ENCODE results near the gene VGLL3. TPM values are rescaled to one million over a fixed set of nuclear protein-coding genes. Genes with fewer than 3 reads are reported as not detected.
"Not testable (repeated sequence)": the region's sequence is repeated elsewhere in the genome, so short reads cannot be mapped to it uniquely, and the experiment has no call there.

VGLL3 gene
- total RNA-seq, 2 donors from 2014 or later, result not detected

- H3K27ac Mint-ChIP-seq, result no peak overlapping the region
- peaks cover 16% of the 10 kb centered on the region for H3K27me3 Mint-ChIP-seq (ENCODE audit: low read depth)
- H3K9me3 Mint-ChIP-seq, result no peaks in the 10 kb centered on the region
- no peak for DNase-seq
- H3K4me1 Mint-ChIP-seq (ENCODE audit: low read depth), result no peaks in the 10 kb centered on the region
- ATAC-seq (replicated peaks in 1 of 2), result no peak
- no peak overlapping the region for H3K4me3 Mint-ChIP-seq
- H3K36me3 Mint-ChIP-seq (ENCODE audit: insufficient read depth in 2 of 2), result no peaks in the 10 kb centered on the region
Measured at GRCh38 chr3:86985181-86985826, 5.6 kb downstream of the VGLL3 start.

- H3K4me1 Mint-ChIP-seq (ENCODE audit: low read depth), result no peaks in the 10 kb centered on the region
- no peak overlapping the region for H3K4me3 Mint-ChIP-seq
- H3K27me3 Mint-ChIP-seq (ENCODE audit: low read depth), result peaks cover 5% of the 10 kb centered on the region
- no peak for DNase-seq
- H3K9me3 Mint-ChIP-seq, result no peaks in the 10 kb centered on the region
- no peak for ATAC-seq (replicated peaks in 1 of 2)
- H3K27ac Mint-ChIP-seq, result no peak overlapping the region
- H3K36me3 Mint-ChIP-seq (ENCODE audit: insufficient read depth in 2 of 2), result no peaks in the 10 kb centered on the region
Measured at GRCh38 chr3:86984271-86984670, 6.7 kb downstream of the VGLL3 start.

GRCh38 chr3:86982883-86983282, 8.1 kb downstream of the VGLL3 start:
- no peaks in the 10 kb centered on the region for H3K4me1 Mint-ChIP-seq (ENCODE audit: low read depth)
- H3K36me3 Mint-ChIP-seq (ENCODE audit: insufficient read depth in 2 of 2), result no peaks in the 10 kb centered on the region
- ATAC-seq (replicated peaks in 1 of 2) (no peak), DNase-seq (no peak)
- no peaks in the 10 kb centered on the region for H3K27me3 Mint-ChIP-seq (ENCODE audit: low read depth)
- no peak overlapping the region for H3K4me3 Mint-ChIP-seq
- no peak overlapping the region for H3K27ac Mint-ChIP-seq
- no peaks in the 10 kb centered on the region for H3K9me3 Mint-ChIP-seq

- H3K36me3 Mint-ChIP-seq (ENCODE audit: insufficient read depth in 2 of 2), result no peaks in the 10 kb centered on the region
- no peak overlapping the region for H3K4me3 Mint-ChIP-seq
- H3K27ac Mint-ChIP-seq, result no peak overlapping the region
- no peaks in the 10 kb centered on the region for H3K9me3 Mint-ChIP-seq
- no peaks in the 10 kb centered on the region for H3K27me3 Mint-ChIP-seq (ENCODE audit: low read depth)
- no peak for DNase-seq
- no peak for ATAC-seq (replicated peaks in 1 of 2)
- no peaks in the 10 kb centered on the region for H3K4me1 Mint-ChIP-seq (ENCODE audit: low read depth)
Measured at GRCh38 chr3:86978111-86978551, 12.8 kb downstream of the VGLL3 start.

- Mint-ChIP-seq H3K4me1 (ENCODE audit: low read depth) (no peaks in the 10 kb centered on the region), H3K27me3 (ENCODE audit: low read depth) (no peaks in the 10 kb centered on the region), H3K4me3 (no peak overlapping the region), H3K27ac (no peak overlapping the region), H3K9me3 (no peaks in the 10 kb centered on the region), H3K36me3 (ENCODE audit: insufficient read depth in 2 of 2) (no peaks in the 10 kb centered on the region)
- ATAC-seq (replicated peaks in 1 of 2) (no peak), DNase-seq (no peak)
Measured at GRCh38 chr3:86976219-86976618, 14.7 kb downstream of the VGLL3 start.

- not testable (repeated sequence) for H3K4me1 Mint-ChIP-seq (ENCODE audit: low read depth); H3K36me3 Mint-ChIP-seq (ENCODE audit: insufficient read depth in 2 of 2); ATAC-seq (replicated peaks in 1 of 2); H3K27ac Mint-ChIP-seq; DNase-seq; H3K27me3 Mint-ChIP-seq (ENCODE audit: low read depth); H3K4me3 Mint-ChIP-seq; H3K9me3 Mint-ChIP-seq
Measured at GRCh38 chr3:86974177-86974576, 16.8 kb downstream of the VGLL3 start.

GRCh38 chr3:86973440-86973839, 17.5 kb downstream of the VGLL3 start:
- DNase-seq (no peak), ATAC-seq (replicated peaks in 1 of 2) (peak in 1 of 2 donors; percentile 42)
- H3K4me3 Mint-ChIP-seq, result no peak overlapping the region
- no peaks in the 10 kb centered on the region for H3K27me3 Mint-ChIP-seq (ENCODE audit: low read depth)
- H3K4me1 Mint-ChIP-seq (ENCODE audit: low read depth), result no peaks in the 10 kb centered on the region
- no peaks in the 10 kb centered on the region for H3K36me3 Mint-ChIP-seq (ENCODE audit: insufficient read depth in 2 of 2)
- no peak overlapping the region for H3K27ac Mint-ChIP-seq
- H3K9me3 Mint-ChIP-seq, result no peaks in the 10 kb centered on the region

- DNase-seq (peak; percentile 16 to 19), ATAC-seq (replicated peaks in 1 of 2) (no peak)
- H3K4me1 Mint-ChIP-seq (ENCODE audit: low read depth), result no peaks in the 10 kb centered on the region
- H3K27me3 Mint-ChIP-seq (ENCODE audit: low read depth), result no peaks in the 10 kb centered on the region
- H3K9me3 Mint-ChIP-seq, result no peaks in the 10 kb centered on the region
- no peak overlapping the region for H3K4me3 Mint-ChIP-seq
- H3K36me3 Mint-ChIP-seq (ENCODE audit: insufficient read depth in 2 of 2), result no peaks in the 10 kb centered on the region
- H3K27ac Mint-ChIP-seq, result no peak overlapping the region
Measured at GRCh38 chr3:86969500-86970189, 21.3 kb downstream of the VGLL3 start.

GRCh38 chr3:86968244-86968932, 22.6 kb downstream of the VGLL3 start:
- Mint-ChIP-seq H3K27ac (no peak overlapping the region), H3K27me3 (ENCODE audit: low read depth) (no peaks in the 10 kb centered on the region), H3K4me1 (ENCODE audit: low read depth) (no peaks in the 10 kb centered on the region), H3K4me3 (no peak overlapping the region), H3K36me3 (ENCODE audit: insufficient read depth in 2 of 2) (no peaks in the 10 kb centered on the region), H3K9me3 (no peaks in the 10 kb centered on the region)
- ATAC-seq (replicated peaks in 1 of 2) (no peak), DNase-seq (no peak)

- Mint-ChIP-seq H3K4me3 (no peak overlapping the region), H3K9me3 (no peaks in the 10 kb centered on the region), H3K27ac (no peak overlapping the region)
Measured at GRCh38 chr3:86967062-86967461, 23.9 kb downstream of the VGLL3 start.

GRCh38 chr3:86965166-86965565, 25.8 kb downstream of the VGLL3 start:
- no peak for DNase-seq
- H3K9me3 Mint-ChIP-seq, result no peaks in the 10 kb centered on the region
- ATAC-seq (replicated peaks in 1 of 2), result no peak
- no peaks in the 10 kb centered on the region for H3K27me3 Mint-ChIP-seq (ENCODE audit: low read depth)
- no peaks in the 10 kb centered on the region for H3K4me1 Mint-ChIP-seq (ENCODE audit: low read depth)
- no peaks in the 10 kb centered on the region for H3K36me3 Mint-ChIP-seq (ENCODE audit: insufficient read depth in 2 of 2)
- no peak overlapping the region for H3K4me3 Mint-ChIP-seq
- no peak overlapping the region for H3K27ac Mint-ChIP-seq

More at GRCh38 chr3:86967062-86967461, 23.9 kb downstream of the VGLL3 start:
- no peaks in the 10 kb centered on the region for H3K4me1 Mint-ChIP-seq (ENCODE audit: low read depth)
- H3K27me3 Mint-ChIP-seq (ENCODE audit: low read depth), result no peaks in the 10 kb centered on the region
- DNase-seq, result no peak
- no peak for ATAC-seq (replicated peaks in 1 of 2)
- H3K36me3 Mint-ChIP-seq (ENCODE audit: insufficient read depth in 2 of 2), result no peaks in the 10 kb centered on the region

- no peaks in the 10 kb centered on the region for H3K36me3 Mint-ChIP-seq (ENCODE audit: insufficient read depth in 2 of 2)
- no peak for ATAC-seq (replicated peaks in 1 of 2)
- H3K4me3 Mint-ChIP-seq, result no peak overlapping the region
- no peaks in the 10 kb centered on the region for H3K27me3 Mint-ChIP-seq (ENCODE audit: low read depth)
- no peaks in the 10 kb centered on the region for H3K9me3 Mint-ChIP-seq
- DNase-seq, result no peak
- no peaks in the 10 kb centered on the region for H3K4me1 Mint-ChIP-seq (ENCODE audit: low read depth)
- no peak overlapping the region for H3K27ac Mint-ChIP-seq
Measured at GRCh38 chr3:86963611-86964010, 27.3 kb downstream of the VGLL3 start.

GRCh38 chr3:86961297-86961696, 29.7 kb downstream of the VGLL3 start:
- no peak overlapping the region for H3K4me3 Mint-ChIP-seq
- DNase-seq (no peak), ATAC-seq (replicated peaks in 1 of 2) (no peak)
- H3K9me3 Mint-ChIP-seq, result no peaks in the 10 kb centered on the region
- no peak overlapping the region for H3K27ac Mint-ChIP-seq
- H3K27me3 Mint-ChIP-seq (ENCODE audit: low read depth), result no peaks in the 10 kb centered on the region
- H3K36me3 Mint-ChIP-seq (ENCODE audit: insufficient read depth in 2 of 2), result no peaks in the 10 kb centered on the region
- no peaks in the 10 kb centered on the region for H3K4me1 Mint-ChIP-seq (ENCODE audit: low read depth)
